ENCODE data around the gene CYFIP1. TPM values are rescaled to one million over a fixed set of nuclear protein-coding genes. Genes with fewer than 3 reads are reported as not detected.

CYFIP1 gene
- total RNA-seq, 1 donor from 2014 or later, result 28.8 TPM

DNA sequence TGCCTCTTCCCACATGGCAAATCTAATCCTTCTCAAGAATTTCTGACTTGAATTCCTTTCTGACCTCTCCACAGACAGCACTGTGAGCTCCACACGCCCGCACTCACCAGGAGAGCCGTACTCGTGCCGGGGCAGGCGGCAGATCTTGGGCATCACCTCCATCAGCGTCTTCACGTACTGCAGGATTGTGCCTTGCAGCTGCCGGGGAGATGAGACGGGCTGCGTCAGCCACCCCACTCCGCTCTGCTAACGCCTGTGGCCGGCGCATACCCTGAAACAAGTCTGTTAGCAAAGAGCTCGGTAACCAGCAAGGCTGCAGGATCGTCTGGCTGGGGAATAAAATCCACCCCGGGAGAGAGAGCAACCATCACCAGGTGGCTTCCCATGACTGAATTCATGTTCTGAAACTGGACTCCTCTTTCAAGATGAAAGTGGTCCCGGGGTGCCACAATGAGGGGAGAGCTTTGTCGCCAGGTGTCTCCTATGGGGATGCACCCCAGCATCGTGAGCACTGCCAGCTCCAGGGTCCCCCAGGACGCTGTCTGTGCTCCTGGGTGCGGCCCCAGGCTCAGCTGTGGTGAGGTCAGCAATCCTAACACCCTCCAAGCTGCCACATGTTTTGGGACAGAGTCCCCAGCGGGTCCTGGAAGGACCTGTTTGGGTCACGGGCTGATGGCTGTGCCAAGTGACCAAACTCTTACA, 98.3 kb downstream of the CYFIP1 start:
- intact Hi-C loops (cut with DNase I), result no loop called here
- ATAC-seq (ENCODE audit: poor library complexity), result no peak
- DNase-seq, result no peak

DNA sequence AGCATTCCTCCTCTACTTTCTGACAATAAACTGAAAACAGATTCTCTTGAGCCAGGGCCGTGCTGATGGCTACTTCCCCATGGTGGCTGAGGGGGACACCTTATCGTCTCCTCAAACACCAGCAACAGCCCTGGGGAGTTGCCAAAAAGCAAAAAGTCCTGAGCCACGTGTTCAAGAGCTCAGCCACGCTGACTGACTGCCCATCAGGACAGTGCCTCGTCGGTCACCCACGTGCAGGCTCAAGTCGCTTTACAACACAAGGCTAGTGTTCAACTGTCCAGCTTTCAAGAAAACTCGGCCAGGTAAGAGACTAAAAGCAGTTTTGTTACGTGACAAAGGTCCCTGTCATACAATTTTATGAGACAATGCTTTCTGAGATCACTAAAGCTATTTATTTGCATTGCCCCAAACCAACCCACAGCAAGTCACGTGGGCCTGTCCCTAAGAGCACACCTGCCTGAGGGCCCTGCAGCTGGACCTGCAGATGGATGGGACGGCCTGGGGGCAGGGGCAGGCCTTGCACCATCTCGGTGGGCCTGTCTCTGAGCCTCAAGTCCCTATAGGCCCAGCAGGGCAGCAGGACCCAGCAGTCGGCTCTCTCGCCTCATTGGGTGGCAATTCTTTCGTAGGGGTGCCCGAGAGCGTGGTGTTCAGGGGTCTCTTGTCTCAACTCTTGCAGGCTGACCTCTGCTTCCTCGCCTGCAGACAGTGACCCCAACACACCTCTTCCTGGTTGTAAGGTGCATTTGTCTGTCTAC, 99.0 kb downstream of the CYFIP1 start:
- DNase-seq (no peak), ATAC-seq (ENCODE audit: poor library complexity) (no peak)
- intact Hi-C loops (cut with DNase I), result no loop called here

DNA sequence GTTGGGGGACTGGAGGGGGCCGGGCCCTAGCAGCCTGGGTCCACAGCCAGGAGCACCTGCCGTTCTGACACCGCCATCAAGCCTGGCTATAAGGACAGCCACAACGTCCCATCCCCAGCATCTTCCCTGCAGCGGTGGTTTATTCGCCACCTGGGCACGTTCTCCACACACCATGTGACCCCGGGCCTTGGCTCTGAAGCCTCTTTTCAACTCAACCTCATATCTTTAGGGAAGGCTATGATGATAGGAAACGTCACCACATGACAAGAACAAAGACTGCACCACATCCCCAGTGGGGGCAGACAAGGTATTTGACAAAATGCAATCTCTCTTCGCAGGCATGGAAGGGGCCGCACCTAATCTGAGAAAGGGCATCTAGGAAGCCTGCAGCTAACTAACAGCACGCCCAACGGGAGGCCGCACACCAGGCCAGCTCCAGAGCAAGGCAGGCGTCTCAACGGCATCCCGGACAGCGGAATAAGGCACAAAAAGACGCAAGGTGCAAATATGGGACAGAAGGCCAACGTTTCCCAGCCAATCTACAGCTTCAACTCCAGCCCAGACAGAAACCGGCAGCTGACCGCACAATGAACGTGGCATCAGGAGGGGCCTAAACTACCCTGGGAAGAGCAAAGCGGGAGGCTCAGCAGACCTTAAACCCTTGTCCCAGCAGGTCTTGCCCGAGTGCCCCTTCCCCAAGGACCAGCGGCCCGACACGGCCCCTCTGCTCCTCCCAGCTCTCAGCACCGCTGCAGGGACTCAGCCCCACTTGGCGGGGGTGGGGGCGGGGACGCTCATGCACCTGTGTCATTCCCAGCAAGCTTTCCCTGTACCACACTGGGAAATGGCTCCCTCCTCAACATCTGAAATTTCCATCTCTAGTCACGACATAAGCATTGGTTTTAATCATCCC, 99.8 kb downstream of the CYFIP1 start:
- intact Hi-C loops (cut with DNase I), result no loop called here
- DNase-seq (no peak), ATAC-seq (ENCODE audit: poor library complexity) (no peak)

DNA sequence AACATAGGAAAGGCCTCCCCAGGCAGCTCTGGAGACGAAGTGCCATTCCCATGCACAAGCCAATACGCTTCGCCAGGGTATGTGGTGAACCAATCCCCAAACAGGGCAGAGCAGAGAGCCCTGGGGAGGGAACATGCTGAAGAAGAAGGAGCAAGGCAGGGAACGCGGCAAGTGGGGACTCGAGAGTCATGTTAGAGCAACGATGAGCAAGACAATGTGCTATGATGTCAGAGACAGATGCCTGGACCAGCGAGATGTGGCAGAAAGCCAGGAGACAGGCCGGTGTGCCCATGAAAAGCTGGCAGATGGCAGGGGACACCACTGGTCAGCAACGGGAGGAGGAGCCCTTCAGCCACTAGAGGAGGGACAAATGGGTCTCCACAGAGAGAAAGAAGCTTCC, 102.1 kb downstream of the CYFIP1 start:
- no peak for DNase-seq
- ATAC-seq (ENCODE audit: poor library complexity), result no peak
- intact Hi-C loops (cut with DNase I), result no loop called here

DNA sequence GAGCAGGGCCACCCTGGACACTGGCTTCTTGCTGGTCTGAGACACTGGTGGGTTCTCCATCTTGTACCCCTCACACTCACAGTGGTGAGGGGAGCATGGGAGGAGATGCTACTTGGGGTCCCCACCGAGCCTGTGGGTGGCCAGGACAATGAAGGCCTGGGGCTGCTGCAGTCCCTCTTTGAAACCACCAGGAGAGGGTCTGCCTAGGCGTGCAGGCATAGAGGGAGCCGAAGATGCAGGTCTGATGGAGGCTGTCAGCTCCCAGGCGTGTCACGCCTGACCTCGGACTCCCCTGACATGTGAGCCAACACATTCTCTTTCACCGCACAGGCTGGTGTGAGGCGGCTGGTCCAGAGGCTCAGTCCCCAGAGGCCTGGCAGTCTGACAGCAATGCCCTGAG, 102.6 kb downstream of the CYFIP1 start:
- ATAC-seq (ENCODE audit: poor library complexity), result no peak
- intact Hi-C loops (cut with DNase I), result no loop called here
- DNase-seq, result no peak

DNA sequence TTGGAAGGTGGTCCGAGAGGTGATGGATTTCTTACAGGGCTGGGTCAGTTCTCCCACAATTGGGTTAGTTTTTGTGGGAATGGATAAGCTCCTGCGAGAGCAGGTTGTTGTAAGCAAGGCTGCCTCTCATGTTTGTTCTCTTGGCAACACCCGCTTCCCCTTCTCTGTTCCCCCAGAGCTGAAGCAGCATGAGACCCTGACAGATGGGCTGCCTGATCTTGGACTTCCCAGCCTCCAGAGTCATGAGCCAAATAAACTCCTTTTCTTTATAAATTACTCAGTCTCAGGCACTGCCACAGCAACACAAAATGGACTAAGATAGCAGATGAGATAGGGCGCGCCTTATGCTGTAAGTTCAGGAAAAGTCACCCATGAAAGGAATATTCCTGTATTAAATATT, 103.1 kb downstream of the CYFIP1 start:
- no peak for ATAC-seq (ENCODE audit: poor library complexity)
- DNase-seq, result no peak
- intact Hi-C loops (cut with DNase I), result no loop called here

DNA sequence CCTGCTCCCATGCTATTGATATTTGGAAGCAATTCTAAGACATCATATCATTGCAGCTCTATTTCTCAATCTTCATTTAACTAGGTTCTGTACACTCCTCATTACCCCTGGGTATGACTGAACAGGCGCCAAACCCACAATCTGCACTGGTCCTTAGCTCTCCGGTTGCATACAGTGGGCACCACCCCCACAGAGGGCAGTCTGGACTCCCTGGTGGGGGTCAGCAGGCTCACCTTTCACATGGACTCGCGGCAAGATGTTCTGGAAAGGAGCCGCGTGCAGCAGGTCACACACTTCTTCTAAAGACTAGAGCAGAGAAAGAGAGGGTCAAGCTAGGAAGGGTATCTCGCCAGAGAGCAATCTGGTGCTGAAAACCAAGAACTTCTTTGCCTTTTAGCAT, 105.2 kb downstream of the CYFIP1 start:
- intact Hi-C loops (cut with DNase I), result no loop called here
- ATAC-seq (ENCODE audit: poor library complexity), result no peak
- DNase-seq, result no peak

DNA sequence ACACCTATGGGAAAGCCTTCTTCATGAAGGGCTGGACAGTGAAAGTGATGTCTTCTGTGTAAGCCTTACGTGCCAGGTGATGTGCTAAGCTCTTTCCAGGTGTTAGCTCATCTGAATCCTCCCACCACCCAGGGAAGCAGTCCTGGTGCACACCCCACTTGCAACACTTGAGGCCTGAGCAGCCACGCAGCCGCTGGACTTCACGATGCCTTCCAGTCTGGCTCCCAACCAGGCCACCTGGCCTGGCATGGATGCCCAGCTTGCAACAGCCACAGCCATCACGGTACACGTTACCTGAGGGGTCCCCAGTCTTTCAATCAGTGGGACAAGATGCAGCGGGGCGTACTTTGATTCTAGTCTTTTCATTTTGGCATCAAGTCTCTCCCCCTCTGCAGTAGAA, 105.9 kb downstream of the CYFIP1 start:
- intact Hi-C loops (cut with DNase I), result no loop called here
- ATAC-seq (ENCODE audit: poor library complexity) (no peak), DNase-seq (no peak)

DNA sequence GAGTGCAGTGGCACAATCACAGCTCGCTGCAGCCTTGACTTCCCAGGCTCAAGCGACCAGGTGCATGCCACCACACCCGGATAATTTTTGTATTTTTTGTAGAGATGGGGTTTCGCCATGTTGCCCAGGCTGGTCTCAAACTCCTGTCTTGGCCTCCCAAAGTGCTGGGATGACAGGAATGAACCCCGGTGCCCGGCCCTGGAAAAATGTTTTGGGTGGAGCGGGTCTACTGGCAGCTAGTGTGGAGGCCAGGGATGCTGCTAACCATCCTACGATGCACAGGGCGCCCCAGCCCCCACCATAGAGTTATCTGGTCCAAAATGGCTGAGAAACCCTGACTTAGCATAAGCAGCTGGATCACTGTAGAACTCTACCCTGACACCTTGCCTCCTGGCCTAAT, 106.3 kb downstream of the CYFIP1 start:
- ATAC-seq (ENCODE audit: poor library complexity) (no peak), DNase-seq (no peak)
- intact Hi-C loops (cut with DNase I), result no loop called here

DNA sequence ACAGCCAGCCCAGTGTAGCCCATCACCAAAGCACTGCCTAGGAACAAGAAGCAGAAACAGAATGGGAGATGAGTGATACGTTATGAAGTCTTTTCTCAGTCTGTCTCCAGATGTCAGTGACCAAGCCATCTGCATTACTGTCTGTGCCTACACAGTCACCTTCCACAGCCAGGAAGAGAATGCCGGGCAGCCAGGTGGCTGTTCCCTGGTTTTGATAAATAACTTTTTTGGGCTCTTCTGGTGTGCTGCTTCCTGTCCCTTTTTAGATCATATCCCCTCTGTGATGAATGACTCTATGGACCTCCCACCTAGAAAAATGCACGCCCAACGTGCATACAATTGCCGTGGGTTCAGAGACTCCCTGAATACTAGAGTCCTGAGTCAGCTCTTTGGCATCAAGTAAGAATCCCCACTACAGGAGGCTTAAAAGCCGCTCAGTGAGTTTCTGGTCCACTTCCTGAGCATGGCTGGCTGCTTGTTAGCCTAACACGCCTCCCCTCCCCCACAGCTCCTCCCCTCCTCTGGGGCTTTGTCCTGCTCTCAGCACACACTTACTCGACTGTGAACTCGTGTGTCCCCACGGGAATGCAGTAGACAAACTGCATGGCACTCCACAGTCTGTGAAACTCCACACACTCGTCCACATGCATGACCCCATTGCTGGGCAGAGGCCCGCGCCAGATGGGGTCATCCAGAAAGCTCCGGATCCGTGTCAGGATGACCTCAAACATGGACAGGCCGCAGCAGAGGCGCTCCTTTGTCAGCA, 107.0 kb downstream of the CYFIP1 start:
- intact Hi-C loops (cut with DNase I), result no loop called here
- DNase-seq, result no peak
- no peak for ATAC-seq (ENCODE audit: poor library complexity)

DNA sequence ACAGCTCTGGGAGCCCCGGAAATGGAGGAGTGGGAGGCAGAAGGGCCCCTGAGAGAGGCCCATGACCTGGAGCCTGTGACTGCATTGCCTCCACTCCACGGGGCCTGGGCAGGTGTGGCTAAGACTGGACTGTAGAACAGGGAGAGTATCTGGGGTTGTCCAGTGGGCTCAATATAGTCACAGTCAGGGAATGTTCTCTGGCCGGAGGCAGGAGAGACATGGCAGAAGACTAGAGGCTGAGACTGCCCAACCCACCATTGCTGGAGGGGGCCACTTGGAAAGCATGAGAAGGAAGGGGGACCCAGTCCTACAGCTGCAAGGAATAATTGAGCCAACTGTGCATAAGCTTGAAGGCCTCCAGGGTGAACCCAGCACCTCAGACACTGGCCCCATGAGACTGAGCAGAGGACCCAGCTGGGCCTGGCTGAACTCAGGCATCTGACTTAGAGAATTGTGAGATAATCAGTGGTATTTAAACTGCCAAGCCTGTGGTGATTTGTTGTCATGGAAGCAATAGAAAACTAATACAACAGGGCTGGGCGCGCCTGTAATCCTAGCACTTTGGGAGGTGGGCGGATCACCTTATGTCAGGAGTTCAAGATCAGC, 108.6 kb downstream of the CYFIP1 start:
- intact Hi-C loops (cut with DNase I), result no loop called here
- no peak for ATAC-seq (ENCODE audit: poor library complexity)
- DNase-seq, result no peak

DNA sequence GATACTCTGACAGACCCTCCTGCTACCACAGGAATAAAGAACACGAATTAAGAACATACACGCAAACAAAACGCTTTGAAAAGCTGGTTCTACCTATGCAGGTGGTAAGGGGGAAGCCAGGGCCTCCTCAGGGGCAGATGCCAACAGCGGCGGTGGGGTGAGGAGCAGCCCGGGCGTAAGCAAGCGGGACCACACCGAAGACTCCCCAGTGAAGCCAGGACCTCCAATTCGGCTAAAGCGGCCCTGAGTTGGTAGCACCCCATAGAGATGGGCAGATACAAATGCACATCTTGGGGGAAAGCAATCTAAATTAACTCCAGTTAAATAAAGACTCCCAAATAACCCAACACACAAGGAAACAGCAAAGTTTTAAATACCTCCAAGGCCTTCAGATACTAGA, 109.3 kb downstream of the CYFIP1 start:
- intact Hi-C loops (cut with DNase I), result no loop called here

DNA sequence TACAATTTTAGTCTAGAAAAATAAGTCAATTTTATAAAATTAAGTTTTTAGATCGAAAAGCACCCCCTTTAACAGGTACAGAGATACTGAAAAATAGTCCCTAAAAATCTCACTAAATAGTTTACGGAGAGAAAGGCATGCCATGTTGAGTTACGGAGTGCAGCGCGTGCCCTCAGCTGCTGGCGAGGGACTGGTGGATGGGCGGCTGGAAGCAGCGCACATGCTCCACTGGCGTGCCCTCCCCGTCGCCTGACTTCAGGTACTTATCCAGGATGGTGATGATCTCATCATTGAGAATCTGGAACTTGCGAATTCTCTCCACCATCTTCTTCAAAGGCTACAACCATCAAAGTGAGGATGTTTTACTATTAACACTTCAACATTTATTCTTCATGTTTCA, 110.3 kb downstream of the CYFIP1 start:
- DNase-seq (no peak), ATAC-seq (ENCODE audit: poor library complexity) (no peak)
- intact Hi-C loops (cut with DNase I), result no loop called here

More for the DNA sequence above, 109.3 kb downstream of the CYFIP1 start:
- DNase-seq (no peak), ATAC-seq (ENCODE audit: poor library complexity) (no peak)

DNA sequence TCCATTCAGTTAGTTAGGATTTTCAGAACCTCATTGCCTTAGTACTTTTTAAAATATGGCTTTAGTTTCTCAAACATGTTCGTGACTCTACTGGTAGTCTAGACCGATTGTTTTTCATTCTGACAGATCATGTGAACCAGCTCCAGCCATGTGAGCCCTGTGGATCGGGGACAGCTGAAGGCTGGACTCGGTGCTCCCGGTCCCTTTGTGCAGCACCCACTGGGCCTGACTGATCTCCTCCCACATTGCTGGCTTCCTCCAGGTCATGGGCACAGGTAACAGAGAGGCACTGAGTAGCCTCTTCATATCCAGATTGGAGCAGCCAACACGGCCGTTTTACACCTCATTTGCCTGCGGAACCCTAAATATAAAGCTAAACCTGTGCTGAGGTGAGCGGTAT, 111.2 kb downstream of the CYFIP1 start:
- intact Hi-C loops (cut with DNase I), result no loop called here
- ATAC-seq (ENCODE audit: poor library complexity) (no peak), DNase-seq (no peak)

DNA sequence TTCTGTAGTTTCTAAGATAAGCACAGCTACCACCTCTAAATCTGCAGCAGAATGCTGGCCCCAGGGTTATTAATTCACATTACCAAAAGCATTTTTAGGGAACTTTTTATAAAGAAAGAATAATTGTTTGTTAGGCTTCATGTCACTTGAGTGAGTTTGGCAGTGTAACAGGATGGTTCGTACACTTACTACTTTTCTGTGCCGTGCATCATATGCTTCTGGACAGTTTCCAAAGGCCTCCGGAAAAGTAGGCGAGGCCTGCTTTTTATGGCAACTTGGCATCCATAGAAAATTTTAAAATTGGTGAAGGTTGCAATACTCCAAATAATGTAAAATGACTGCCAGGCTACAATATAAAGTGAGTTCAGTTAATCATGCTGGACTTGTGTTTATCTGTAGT, 111.7 kb downstream of the CYFIP1 start:
- no peak for DNase-seq
- intact Hi-C loops (cut with DNase I), result no loop called here
- no peak for ATAC-seq (ENCODE audit: poor library complexity)

DNA sequence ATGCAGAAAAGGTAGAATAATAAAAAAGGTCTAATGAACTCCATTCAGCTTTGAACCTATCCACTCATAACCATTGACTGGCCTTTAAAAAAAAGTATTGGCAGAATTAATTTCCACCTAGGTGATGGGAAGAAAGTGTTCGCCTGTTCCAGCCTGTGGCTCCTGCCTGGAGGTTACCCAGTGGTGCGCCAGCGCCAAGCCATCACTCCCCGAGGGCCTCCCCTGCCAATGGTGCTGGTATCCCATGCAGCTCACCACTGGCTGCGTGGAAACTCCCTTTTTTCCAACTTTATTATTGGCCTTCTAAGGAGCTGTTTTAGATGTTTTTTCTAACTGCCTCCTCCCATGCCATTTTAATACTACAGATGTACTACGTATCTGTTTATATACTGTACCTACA, 112.3 kb downstream of the CYFIP1 start:
- intact Hi-C loops (cut with DNase I), result no loop called here
- no peak for ATAC-seq (ENCODE audit: poor library complexity)
- DNase-seq, result no peak

DNA sequence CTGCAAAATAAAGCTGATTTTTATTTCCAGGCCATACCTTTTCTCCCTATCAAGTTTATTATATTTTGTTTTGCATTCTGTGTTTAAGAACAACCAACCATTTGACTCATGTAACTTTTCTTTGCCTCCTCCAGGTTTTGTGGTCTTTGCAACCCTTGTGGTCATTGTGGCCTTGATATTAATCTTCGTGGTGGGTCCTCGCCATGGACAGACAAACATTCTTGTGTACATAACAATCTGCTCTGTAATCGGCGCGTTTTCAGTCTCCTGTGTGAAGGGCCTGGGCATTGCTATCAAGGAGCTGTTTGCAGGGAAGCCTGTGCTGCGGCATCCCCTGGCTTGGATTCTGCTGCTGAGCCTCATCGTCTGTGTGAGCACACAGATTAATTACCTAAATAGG, 114.1 kb downstream of the CYFIP1 start:
- ATAC-seq (ENCODE audit: poor library complexity), result no peak
- intact Hi-C loops (cut with DNase I), result no loop called here
- no peak for DNase-seq

DNA sequence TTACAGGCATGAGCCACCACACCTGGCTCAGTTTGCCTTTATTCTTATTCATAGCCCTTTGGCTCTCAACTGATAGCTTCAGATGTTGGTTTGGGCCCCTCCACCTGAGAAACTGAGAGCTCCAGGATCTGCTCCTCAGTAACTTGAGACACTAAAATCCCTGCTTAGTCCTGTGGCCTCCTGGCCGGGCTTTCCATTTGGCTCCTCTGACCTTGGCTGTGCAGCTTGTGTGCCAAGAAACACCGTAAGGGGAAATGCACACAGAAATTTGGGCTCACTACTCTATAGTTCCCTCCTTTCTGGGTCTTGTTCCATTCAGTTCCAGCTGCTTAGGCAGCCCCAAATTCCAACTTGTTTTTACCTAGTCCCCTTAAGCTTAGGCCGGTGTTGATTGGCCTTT, 116.8 kb downstream of the CYFIP1 start:
- DNase-seq, result peak; percentile 40
- intact Hi-C loops (cut with DNase I), result no loop called here
- peak; percentile 74 for ATAC-seq (ENCODE audit: poor library complexity)

DNA sequence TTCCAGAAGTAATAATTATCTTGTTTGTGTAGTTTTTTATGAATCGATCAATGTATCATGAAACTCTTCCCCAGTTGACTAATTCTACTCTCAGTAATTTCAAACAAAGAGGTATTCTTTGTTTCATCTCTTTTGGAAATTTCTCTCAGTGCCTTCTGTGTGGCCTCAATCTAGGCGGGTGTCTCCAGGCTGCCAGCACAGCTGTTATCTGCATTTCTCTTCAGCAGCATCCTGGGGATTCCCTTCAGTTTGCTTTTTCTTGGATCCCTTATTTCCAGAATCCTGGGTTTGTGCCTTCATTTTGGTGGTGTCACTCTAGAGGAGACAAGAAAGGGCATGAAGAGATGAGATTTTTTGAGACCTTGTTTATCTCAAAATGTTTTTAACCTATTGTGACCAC, 119.0 kb downstream of the CYFIP1 start:
- DNase-seq (no peak), ATAC-seq (ENCODE audit: poor library complexity) (no peak)
- intact Hi-C loops (cut with DNase I), result no loop called here
